Measurements from ENCODE around the gene NKAIN1. TPM values are rescaled to one million over a fixed set of nuclear protein-coding genes. Genes with fewer than 3 reads are reported as not detected.

The NKAIN1 gene
- total RNA-seq, 1 experiment from 2014 or later, result 0.18 TPM

DNA sequence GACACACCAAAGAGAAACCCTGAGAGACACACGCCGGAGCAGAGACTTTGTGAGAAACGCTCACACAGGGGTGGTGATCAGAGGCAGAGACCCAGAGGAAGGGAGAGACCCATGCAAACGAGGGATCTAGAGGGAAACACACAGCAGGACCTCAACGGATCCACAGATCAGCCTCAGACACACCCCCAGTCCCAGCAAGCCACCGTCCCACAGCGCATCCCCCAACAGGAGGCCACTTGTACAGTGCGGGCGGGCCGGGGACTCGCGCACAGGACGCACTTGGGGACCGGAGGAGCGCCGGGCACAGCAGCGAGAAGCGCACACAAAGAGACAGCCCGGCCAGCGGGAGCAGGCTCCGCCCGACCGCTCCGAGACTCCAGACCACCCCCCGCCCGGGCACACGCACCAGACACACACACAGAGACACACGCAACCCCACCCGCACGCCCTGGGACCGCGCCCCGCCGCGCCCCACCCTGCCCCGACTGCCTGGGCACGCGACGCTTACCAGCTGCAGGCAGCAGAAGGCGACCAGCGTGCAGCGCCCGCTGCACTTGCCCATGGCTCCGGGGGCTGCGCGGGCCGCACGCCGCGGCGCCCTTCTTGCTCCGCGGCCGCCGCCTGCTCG is 587 bp downstream of the NKAIN1 start:
- no peaks in the 10 kb centered on the region for H3K4me1 ChIP-seq (ENCODE audit: insufficient read depth, low read length)
- H2AFZ ChIP-seq (ENCODE audit: low read length), result 0 out of 2 replicates have a peak overlapping the region, but pooled peaks have one; percentile 57
- H3K79me2 ChIP-seq (ENCODE audit: low read length), result no peaks in the 10 kb centered on the region
- no peaks in the 10 kb centered on the region for H3K36me3 ChIP-seq (ENCODE audit: low read depth, low read length)
- peak overlapping the region; percentile 44 for H3K4me3 ChIP-seq (ENCODE audit: low read length)
- no peaks in the 10 kb centered on the region for H3F3A ChIP-seq (ENCODE audit: low read length, unreplicated experiment)
- no peaks in the 10 kb centered on the region for H3K9me2 ChIP-seq (replicated peaks; ENCODE audit: low read length)
- ChIA-PET CTCF (no interaction called here), POLR2A (ENCODE audit: unreplicated experiment) (no interaction called here)
- DNase-seq (no peak), ATAC-seq (peak; percentile 57)
- peaks cover 32% of the 10 kb centered on the region for H3K27me3 ChIP-seq (ENCODE audit: low read length)
- H4K20me1 ChIP-seq (ENCODE audit: low read length), result no peaks in the 10 kb centered on the region
- peak overlapping the region; percentile 71 for H3K4me2 ChIP-seq (ENCODE audit: low read length)
- no peak overlapping the region for H3K9ac ChIP-seq (ENCODE audit: low read length)
- no TSS peak for BruUV-seq (replicated peaks)
- no peaks in the 10 kb centered on the region for H3K9me3 ChIP-seq (ENCODE audit: low read length)
- TF ChIP-seq EZH2phosphoT487 (IDR thresholded peaks at IDR 0.05; ENCODE audit: borderline replicate concordance, low read length) (no peak), EZH2 (IDR thresholded peaks at IDR 0.05; ENCODE audit: low read length, unreplicated experiment) (no peak)
- TF ChIP-seq, protein P1, sequence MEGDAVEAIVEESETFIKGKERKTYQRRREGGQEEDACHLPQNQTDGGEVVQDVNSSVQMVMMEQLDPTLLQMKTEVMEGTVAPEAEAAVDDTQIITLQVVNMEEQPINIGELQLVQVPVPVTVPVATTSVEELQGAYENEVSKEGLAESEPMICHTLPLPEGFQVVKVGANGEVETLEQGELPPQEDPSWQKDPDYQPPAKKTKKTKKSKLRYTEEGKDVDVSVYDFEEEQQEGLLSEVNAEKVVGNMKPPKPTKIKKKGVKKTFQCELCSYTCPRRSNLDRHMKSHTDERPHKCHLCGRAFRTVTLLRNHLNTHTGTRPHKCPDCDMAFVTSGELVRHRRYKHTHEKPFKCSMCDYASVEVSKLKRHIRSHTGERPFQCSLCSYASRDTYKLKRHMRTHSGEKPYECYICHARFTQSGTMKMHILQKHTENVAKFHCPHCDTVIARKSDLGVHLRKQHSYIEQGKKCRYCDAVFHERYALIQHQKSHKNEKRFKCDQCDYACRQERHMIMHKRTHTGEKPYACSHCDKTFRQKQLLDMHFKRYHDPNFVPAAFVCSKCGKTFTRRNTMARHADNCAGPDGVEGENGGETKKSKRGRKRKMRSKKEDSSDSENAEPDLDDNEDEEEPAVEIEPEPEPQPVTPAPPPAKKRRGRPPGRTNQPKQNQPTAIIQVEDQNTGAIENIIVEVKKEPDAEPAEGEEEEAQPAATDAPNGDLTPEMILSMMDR (conservative IDR thresholded peaks at IDR 0.05; ENCODE audit: low read depth, low read length), result no peak
- H3K27ac ChIP-seq (ENCODE audit: low read length), result no peak overlapping the region
- intact Hi-C loops (cut with micrococcal nuclease), result no loop called here

DNA sequence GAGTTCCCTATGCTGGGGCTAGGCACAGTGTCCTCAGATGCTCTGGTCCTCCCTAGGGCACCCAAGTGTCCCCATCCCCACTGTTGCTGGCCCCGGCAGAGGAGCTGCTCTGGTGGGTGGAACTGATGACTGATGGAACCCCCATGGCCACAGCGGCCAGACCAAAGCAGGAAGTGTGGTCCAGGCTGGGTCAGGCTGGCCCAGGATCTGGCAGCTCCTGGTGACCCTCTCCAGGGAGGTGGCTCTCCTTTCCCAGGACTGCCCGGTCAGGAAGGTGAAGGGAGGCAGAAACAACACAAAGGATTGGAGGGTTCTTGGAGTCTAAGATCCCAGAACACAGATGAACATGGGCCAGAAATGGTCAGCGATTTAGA is 1.1 kb downstream of the NKAIN1 start:
- no TSS peak for BruUV-seq (replicated peaks)
- H3F3A ChIP-seq (ENCODE audit: low read length, unreplicated experiment), result no peaks in the 10 kb centered on the region
- ATAC-seq, result peak; percentile 11; the same call in 1 of the 2 replicates
- H3K4me2 ChIP-seq (ENCODE audit: low read length), result no peak overlapping the region
- H3K27ac ChIP-seq (ENCODE audit: low read length), result no peak overlapping the region
- H3K79me2 ChIP-seq (ENCODE audit: low read length), result no peaks in the 10 kb centered on the region
- no peak overlapping the region for H2AFZ ChIP-seq (ENCODE audit: low read length)
- no peaks in the 10 kb centered on the region for H3K9me2 ChIP-seq (replicated peaks; ENCODE audit: low read length)
- DNase-seq, result no peak
- H3K4me3 ChIP-seq (ENCODE audit: low read length), result no peak overlapping the region
- POLR2A ChIA-PET (ENCODE audit: unreplicated experiment), result no interaction called here
- H3K27me3 ChIP-seq (ENCODE audit: low read length), result peaks cover 32% of the 10 kb centered on the region
- H4K20me1 ChIP-seq (ENCODE audit: low read length), result no peaks in the 10 kb centered on the region
- no peaks in the 10 kb centered on the region for H3K9me3 ChIP-seq (ENCODE audit: low read length)
- intact Hi-C loops (cut with micrococcal nuclease), result no loop called here
- H3K4me1 ChIP-seq (ENCODE audit: insufficient read depth, low read length), result no peaks in the 10 kb centered on the region
- CTCF ChIA-PET, result no interaction called here
- TF ChIP-seq EZH2phosphoT487 (IDR thresholded peaks at IDR 0.05; ENCODE audit: borderline replicate concordance, low read length) (no peak), EZH2 (IDR thresholded peaks at IDR 0.05; ENCODE audit: low read length, unreplicated experiment) (no peak)
- H3K36me3 ChIP-seq (ENCODE audit: low read depth, low read length), result no peaks in the 10 kb centered on the region
- H3K9ac ChIP-seq (ENCODE audit: low read length), result no peak overlapping the region

DNA sequence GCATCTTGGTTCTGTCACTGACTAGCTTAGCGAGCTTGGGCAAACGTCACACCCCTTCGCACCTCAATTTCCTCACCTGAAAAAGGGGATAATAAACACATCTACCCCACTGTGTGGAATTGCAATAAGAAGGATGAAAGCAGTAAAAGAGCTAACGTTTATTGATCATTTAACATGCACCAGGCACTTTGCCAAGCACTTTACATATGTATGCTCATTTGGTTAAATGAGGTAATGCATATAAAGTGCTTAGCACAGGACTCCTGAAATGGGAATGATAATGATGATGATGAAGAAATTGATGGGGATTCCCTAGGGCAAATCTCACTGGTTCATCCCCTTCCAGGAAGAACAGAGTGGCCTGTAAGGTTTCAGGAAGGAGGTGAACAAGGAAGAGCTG is 4.8 kb downstream of the NKAIN1 start:
- ChIA-PET POLR2A (ENCODE audit: unreplicated experiment) (no interaction called here), CTCF (no interaction called here)
- Histone ChIP-seq H3K9me2 (replicated peaks; ENCODE audit: low read length) (no peaks in the 10 kb centered on the region), H4K20me1 (ENCODE audit: low read length) (no peaks in the 10 kb centered on the region), H3K4me1 (ENCODE audit: insufficient read depth, low read length) (no peaks in the 10 kb centered on the region), H3K36me3 (ENCODE audit: low read depth, low read length) (no peaks in the 10 kb centered on the region), H3F3A (ENCODE audit: low read length, unreplicated experiment) (no peaks in the 10 kb centered on the region), H3K9me3 (ENCODE audit: low read length) (no peaks in the 10 kb centered on the region), H2AFZ (ENCODE audit: low read length) (no peak overlapping the region), H3K4me3 (ENCODE audit: low read length) (no peak overlapping the region), H3K27me3 (ENCODE audit: low read length) (peaks cover 20% of the 10 kb centered on the region), H3K9ac (ENCODE audit: low read length) (no peak overlapping the region), H3K79me2 (ENCODE audit: low read length) (no peaks in the 10 kb centered on the region), H3K27ac (ENCODE audit: low read length) (no peak overlapping the region), H3K4me2 (ENCODE audit: low read length) (no peak overlapping the region)
- DNase-seq, result no peak
- no TSS peak for BruUV-seq (replicated peaks)
- no peak for ATAC-seq
- intact Hi-C loops (cut with micrococcal nuclease), result no loop called here
- TF ChIP-seq EZH2phosphoT487 (IDR thresholded peaks at IDR 0.05; ENCODE audit: borderline replicate concordance, low read length), result no peak
- no peak for TF ChIP-seq EZH2 (IDR thresholded peaks at IDR 0.05; ENCODE audit: low read length, unreplicated experiment)
- TF ChIP-seq, protein P1 (conservative IDR thresholded peaks at IDR 0.05; ENCODE audit: low read depth, low read length), result no peak
